Thyroid gland (tissue), 4 donors: ENCODE results near the gene RALB. TPM values are rescaled to one million over a fixed set of nuclear protein-coding genes. Genes with fewer than 3 reads are reported as not detected.
"Not testable (repeated sequence)": the region's sequence is repeated elsewhere in the genome, so short reads cannot be mapped to it uniquely, and the experiment has no call there.

Experiments
- DNase-seq, 2 donors: peaks; one replicate each; pipeline ENCODE4 v3.0.0-alpha.2; 2019
- H3K27ac ChIP-seq, 3 donors: fragments of 200-600 bp; sonication (generic); 1 replicate in 2 of 3; 2 replicates in 1 of 3; pipeline ENCODE4 v1.5.1; 2016 to 2019; ENCODE audit warnings: mild to moderate bottlenecking in 1 of 3, moderate library complexity in 1 of 3
- H3K27me3 ChIP-seq: fragments of 200-600 bp; sonication (generic); one replicate; pipeline ENCODE4 v1.5.1; 2019
- H3K36me3 ChIP-seq, 2 donors: fragments of 200-600 bp; sonication (generic); one replicate each; pipeline ENCODE4 v1.5.1; 2016 to 2019
- H3K4me1 ChIP-seq, 2 donors: fragments of 200-600 bp; sonication (generic); one replicate each; pipeline ENCODE4 v1.5.1; 2017 to 2019
- H3K4me3 ChIP-seq, 3 donors: fragments of 200-600 bp; sonication (generic); replicated peaks in 1 of 3; 1 replicate in 2 of 3; 2 replicates in 1 of 3; pipeline ENCODE4 v1.5.1; 2016; ENCODE audit warnings: mild to moderate bottlenecking in 1 of 3
- H3K9me3 ChIP-seq: fragments of 200-600 bp; sonication (generic); one replicate; pipeline ENCODE4 v1.5.1; 2017
- POLR2A ChIP-seq, 2 donors: fragments of 450-650 bp; IDR thresholded peaks; one replicate each; pipeline ENCODE4 v1.6.1; 2017; ENCODE audit warnings: antibody characterized with exemption in 2 of 2, mild to moderate bottlenecking in 2 of 2, moderate library complexity in 1 of 2
- WGBS, 2 donors: methylation state at CpG; one replicate each; pipeline ENCODE4 v1.1.5; 2017; 5-methylcytosine and 5-hydroxymethylcytosine counted together
- intact Hi-C: fragments of 100-400 bp; cut with DNase I; formaldehyde crosslinking; loops from one replicate; pipeline ENCODE4 v1.15.1; 2023
- total RNA-seq, 4 donors: library from RNA; depleted of rRNA; stranded (reverse); fragments of >200 nt; gene quantifications; one replicate each; pipeline ENCODE4 v1.2.3, GENCODE V29; 2016
- TF ChIP-seq, protein P1 (sequence below), 6 experiments: fragments of 200-600 bp in 3 of 6; fragments of 450-650 bp in 3 of 6; sonication (generic) in 3 of 6; IDR thresholded peaks; one replicate each; pipeline ENCODE4 v1.5.1; 2016 to 2019; ENCODE audit warnings: antibody characterized with exemption in 6 of 6, mild to moderate bottlenecking in 2 of 6, inconsistent platforms in 1 of 6, moderate library complexity in 1 of 6

RALB gene
- total RNA-seq, 4 donors from 2014 or later, result 39.7 to 64.2 (median 45.4) TPM

DNA sequence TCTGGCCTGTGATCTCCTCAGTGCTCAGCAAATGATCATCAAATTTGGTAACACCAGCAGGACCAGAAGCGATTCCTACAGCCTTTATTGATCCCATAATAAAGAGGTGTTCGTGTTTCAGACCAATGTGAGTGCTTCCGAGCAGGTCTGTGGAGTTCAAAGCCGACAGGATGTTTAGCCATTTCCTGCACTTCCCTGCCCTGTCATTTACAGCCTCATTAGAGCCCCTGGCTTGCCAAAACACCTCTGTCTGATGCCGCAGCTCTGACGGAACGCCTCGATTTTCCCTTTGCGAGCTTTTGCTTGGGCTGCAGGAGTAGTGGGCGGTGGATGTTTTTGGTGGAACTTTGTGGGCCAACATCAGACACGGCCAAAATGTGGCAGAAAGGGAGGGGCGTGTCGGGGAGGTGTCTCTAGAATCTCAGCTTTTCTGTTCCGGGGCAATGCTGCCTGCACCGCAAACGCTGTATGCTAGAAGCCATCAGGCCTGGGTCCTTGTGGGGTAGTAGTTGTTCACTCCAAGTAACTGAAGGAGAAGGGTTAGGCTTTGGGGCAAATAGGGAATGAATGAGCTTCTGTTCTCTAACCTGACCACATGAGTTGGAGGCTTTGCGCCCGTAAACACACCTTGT, 67.2 kb downstream of the RALB start:
- H3K36me3 ChIP-seq, result no peaks in the 10 kb centered on the region
- 81 to 93% methylated on average over 18 of the region's 18 CpGs for WGBS, 2 donors

DNA sequence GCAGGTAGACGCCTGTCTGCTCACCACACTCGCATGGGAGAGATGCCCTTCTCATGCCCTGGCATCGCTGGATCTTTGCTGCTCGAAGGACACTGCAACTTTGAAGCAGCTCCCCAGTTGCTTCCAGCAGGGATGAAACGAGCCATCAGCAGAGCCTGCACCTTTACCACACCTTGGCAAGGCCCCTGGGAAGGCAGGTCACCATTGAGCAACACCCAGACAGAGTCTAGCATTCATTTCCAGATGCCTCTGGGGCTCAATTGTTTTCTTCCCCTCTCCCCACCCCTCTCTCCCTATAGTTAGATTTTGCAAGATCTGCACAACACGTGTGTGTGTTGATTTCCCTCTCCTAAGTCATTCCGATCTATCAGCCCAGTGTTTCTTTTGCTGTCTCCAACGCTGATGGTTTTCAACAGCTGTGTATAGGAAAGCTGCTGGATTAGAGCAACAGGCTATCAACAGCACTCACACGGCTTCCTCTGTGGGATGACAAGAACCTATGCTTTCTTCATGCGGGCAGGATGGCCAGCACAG, 67.7 kb downstream of the RALB start:
- TF ChIP-seq, protein P1, sequence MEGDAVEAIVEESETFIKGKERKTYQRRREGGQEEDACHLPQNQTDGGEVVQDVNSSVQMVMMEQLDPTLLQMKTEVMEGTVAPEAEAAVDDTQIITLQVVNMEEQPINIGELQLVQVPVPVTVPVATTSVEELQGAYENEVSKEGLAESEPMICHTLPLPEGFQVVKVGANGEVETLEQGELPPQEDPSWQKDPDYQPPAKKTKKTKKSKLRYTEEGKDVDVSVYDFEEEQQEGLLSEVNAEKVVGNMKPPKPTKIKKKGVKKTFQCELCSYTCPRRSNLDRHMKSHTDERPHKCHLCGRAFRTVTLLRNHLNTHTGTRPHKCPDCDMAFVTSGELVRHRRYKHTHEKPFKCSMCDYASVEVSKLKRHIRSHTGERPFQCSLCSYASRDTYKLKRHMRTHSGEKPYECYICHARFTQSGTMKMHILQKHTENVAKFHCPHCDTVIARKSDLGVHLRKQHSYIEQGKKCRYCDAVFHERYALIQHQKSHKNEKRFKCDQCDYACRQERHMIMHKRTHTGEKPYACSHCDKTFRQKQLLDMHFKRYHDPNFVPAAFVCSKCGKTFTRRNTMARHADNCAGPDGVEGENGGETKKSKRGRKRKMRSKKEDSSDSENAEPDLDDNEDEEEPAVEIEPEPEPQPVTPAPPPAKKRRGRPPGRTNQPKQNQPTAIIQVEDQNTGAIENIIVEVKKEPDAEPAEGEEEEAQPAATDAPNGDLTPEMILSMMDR (IDR thresholded peaks at IDR 0.05), result no peak
- TF ChIP-seq POLR2A (IDR thresholded peaks at IDR 0.05), result no peak
- no peak overlapping the region for H3K27ac ChIP-seq
- no peaks in the 10 kb centered on the region for H3K27me3 ChIP-seq
- H3K4me1 ChIP-seq, result peaks cover 3 to 13% of the 10 kb centered on the region in 2 donors
- intact Hi-C loops, result no loop called here
- H3K9me3 ChIP-seq, result no peaks in the 10 kb centered on the region
- no peak for DNase-seq
- no peak overlapping the region for H3K4me3 ChIP-seq
- 87 to 88% methylated on average over 10 of the region's 10 CpGs for WGBS, 2 donors
- no peaks in the 10 kb centered on the region for H3K36me3 ChIP-seq

More for the DNA sequence above, 67.2 kb downstream of the RALB start:
- intact Hi-C loops, result loop anchor here (10.0 kb wide), 1 partner anchor 95 kb away; the partner anchor contains the start of gene TMEM185B
- Histone ChIP-seq H3K4me1 (peaks cover 3 to 13% of the 10 kb centered on the region in 2 donors), H3K27me3 (no peaks in the 10 kb centered on the region), H3K9me3 (no peaks in the 10 kb centered on the region), H3K27ac (no peak overlapping the region), H3K4me3 (no peak overlapping the region)
- no peak for DNase-seq
- TF ChIP-seq POLR2A (IDR thresholded peaks at IDR 0.05), result no peak
- TF ChIP-seq, protein P1 (IDR thresholded peaks at IDR 0.05), result no peak

DNA sequence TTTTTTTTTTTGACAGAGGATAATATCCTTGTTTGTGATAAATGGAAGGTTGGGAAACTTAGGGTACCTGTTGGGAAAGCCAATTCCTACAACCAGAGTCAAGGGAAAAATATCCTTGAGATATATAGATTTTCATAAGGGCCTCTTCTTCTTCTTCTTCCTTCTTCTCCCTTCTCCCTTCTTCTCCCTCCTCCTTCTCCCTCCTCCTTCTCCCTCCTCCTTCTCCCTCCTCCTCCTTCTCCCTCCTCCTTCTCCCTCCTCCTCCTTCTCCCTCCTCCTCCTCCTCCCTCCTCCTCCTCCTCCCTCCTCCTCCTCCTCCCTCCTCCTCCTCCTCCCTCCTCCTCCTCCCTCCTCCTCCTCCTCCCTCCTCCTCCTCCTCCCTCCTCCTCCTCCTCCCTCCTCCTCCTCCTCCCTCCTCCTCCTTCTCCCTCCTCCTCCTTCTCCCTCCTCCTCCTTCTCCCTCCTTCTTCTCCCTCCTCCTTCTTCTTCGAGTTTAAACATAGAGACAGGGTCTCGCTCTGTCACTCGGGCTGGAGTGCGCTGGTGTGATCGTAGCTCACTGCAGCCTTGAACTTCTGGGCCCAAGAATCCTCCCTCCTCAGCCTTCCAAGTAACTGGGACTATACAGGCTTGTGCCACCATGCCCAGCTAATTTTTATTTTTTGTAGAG, 68.4 kb downstream of the RALB start:
- H3K27me3 ChIP-seq, intact Hi-C loops, DNase-seq, H3K9me3 ChIP-seq, H3K27ac ChIP-seq, H3K4me3 ChIP-seq, H3K36me3 ChIP-seq: not testable (repeated sequence)
- peaks cover 3 to 13% of the 10 kb centered on the region in 2 donors for H3K4me1 ChIP-seq
- 81 to 87% methylated on average over 5 of the region's 5 CpGs for WGBS, 2 donors

DNA sequence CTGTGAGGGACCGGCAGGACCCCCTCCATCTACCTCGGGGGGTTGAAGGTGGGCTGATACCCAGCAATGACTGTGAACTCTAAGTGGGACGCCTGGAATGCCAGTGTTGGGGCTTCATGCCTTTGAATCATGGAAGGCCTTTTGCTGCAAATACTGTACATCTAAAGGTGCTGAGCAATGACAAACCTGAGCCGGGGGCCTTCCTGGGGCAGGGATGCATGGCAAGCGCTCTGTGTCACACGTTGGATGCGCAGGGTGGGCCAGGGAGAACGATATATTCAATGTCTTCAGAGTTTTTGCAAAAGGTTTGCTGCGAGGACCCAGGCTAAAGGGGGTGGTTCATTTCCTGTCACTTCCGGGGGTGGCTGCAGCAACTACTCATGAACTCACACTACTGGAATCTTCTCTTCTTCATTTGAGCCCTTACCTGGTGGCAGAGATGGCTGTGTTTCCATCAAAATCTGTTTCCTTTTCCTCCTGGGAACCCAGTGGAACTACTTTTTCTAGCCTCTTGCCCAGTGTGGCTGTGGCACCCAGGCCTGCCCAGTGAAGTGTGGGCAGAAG, 69.2 kb downstream of the RALB start:
- WGBS, 2 donors, result 91 to 93% methylated on average over 9 to 10 of the region's 10 CpGs
- H3K4me1 ChIP-seq, result peaks cover 3 to 13% of the 10 kb centered on the region in 2 donors
- intact Hi-C loops, result no loop called here
- TF ChIP-seq, protein P1 (IDR thresholded peaks at IDR 0.05), result no peak
- no peak for TF ChIP-seq POLR2A (IDR thresholded peaks at IDR 0.05)
- no peak for DNase-seq
- H3K9me3 ChIP-seq, result no peaks in the 10 kb centered on the region
- no peaks in the 10 kb centered on the region for H3K36me3 ChIP-seq
- H3K4me3 ChIP-seq, result no peak overlapping the region
- no peaks in the 10 kb centered on the region for H3K27me3 ChIP-seq
- H3K27ac ChIP-seq, result no peak overlapping the region

DNA sequence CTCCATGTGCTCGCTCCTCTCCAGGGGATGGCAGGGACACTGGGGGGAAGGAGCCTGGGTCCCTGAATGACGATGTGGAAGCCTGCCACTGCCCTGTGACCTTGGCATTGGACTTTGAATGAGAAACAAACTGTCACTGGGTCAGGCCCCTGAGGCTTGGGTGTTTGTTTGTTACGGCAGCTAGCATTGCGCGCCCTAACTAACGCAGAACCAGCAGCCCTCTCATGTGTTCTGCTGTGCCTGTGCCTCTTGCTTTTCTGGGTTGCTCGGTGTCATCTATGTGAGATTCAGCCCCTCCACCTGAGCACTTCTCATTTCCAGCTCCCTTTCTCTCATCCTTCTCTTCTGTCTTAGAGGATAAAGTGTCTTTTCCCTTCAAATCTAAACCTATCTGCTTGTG, 69.7 kb downstream of the RALB start:
- TF ChIP-seq, protein P1 (IDR thresholded peaks at IDR 0.05), result no peak
- TF ChIP-seq POLR2A (IDR thresholded peaks at IDR 0.05), result no peak
- H3K4me1 ChIP-seq, result peaks cover 3 to 13% of the 10 kb centered on the region in 2 donors
- intact Hi-C loops, result no loop called here
- WGBS, 2 donors, result 99 to 100% methylated on average over 5 to 7 of the region's 7 CpGs
- H3K27me3 ChIP-seq, result no peaks in the 10 kb centered on the region
- H3K27ac ChIP-seq, result no peak overlapping the region
- no peaks in the 10 kb centered on the region for H3K9me3 ChIP-seq
- H3K36me3 ChIP-seq, result no peaks in the 10 kb centered on the region
- no peak overlapping the region for H3K4me3 ChIP-seq
- DNase-seq, result no peak
